ENCODE results near the gene KRTAP12-3.
"Not testable (repeated sequence)": the region's sequence is repeated elsewhere in the genome, so short reads cannot be mapped to it uniquely, and the experiment has no call there.

Gene KRTAP12-3

DNA sequence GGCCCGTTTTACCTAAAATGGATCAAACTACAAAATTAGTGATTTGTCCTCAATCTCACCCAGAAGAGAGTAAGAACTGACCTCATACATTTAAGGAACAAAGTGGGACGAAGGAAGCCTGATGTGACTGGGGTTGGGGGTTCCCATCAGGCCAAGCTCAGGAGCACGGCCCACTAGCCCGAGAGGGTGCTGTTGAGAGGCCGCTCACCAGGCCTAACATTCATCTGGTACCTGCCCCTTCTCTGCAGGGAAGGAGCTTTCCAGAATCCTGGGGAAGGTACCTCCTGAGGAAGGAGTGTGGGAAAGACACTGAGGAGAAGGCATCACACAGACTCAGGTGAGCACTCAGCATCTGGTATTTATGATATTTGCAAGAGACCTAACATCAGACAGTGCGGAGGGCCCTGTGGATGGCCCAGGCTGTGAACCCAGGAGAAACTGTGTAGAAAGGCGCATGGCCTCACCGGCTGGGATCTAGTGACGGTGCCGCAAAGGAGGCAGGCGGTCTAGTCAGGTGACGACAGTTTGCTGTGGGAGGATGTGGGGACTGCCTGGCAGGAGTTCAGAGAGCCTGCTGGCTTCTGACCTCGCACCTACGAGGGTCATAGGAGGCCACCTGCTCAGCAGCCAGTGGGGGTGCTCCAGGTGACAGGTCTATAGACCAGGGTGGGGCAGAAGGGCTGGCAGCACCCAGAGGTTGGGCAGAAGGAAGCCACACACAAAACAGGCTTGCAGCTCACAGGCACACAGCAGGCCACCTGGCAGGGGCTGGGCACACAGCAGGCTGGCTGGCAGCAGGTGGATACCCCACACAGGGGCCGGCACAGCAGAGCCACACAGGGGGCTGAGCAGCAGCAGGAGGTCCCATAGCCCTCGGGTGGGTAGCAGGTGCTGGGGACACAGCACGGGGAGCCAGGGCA lies 3.8 kb upstream of the KRTAP12-3 start:
- DNase-seq = peak; percentile 22

GRCh38 chr21:44654576-44655175 lies 3.1 kb upstream of the KRTAP12-3 start, which contains the start of gene KRTAP12-4:
TSS of gene KRTAP12-4 (minus strand) at chr21:44654659. CDS start at chr21:44654614, 45 bp downstream.
- no peak for DNase-seq

- no peak for DNase-seq
Measured at GRCh38 chr21:44656868-44657267, 864 bp upstream of the KRTAP12-3 start.

- no peak for DNase-seq
Measured at GRCh38 chr21:44658541-44658910, 794 bp downstream of the KRTAP12-3 start.

DNA sequence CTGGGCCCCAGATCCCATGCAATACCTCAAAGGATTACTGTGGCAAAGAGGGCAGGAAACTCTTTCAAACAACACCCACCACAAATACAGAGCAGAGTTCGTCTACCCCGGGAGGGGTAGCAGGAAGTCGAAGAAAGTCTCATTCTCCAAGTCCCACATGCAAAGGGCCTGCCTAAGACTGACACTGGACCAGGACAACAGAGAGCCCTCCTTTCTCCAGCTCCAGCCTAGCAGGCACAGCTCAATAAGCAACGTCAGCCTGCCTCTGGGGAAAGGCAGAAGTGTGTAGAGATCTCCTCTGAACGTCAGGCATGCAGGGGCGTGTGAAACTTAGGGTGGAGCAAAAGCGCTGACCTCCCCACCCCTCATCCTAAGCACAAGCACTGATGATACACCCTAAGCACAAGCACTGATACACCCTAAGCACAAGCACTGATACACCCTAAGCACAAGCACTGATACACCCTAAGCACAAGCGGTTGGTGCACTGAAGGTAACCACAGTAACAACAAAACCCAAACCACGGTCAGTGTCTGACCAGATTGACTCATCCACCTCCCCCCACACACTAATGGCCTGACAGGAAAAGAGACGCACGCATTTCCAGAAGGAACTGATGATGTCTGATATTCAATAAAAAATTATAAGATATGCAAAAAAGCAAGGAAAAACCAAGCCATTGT lies 1.3 kb downstream of the KRTAP12-3 start:
- no peak for DNase-seq

- not testable (repeated sequence) for DNase-seq
Measured at GRCh38 chr21:44661567-44661966, 3.8 kb downstream of the KRTAP12-3 start.

GRCh38 chr21:44664691-44665090 lies 7.0 kb downstream of the KRTAP12-3 start:
- DNase-seq = no peak

- no peak for DNase-seq
Measured at GRCh38 chr21:44666401-44667320, 8.9 kb downstream of the KRTAP12-3 start, which contains the start of gene KRTAP12-2. TSS of gene KRTAP12-2 (minus strand) at chr21:44666927. CDS start at chr21:44666886, 41 bp downstream.

DNA sequence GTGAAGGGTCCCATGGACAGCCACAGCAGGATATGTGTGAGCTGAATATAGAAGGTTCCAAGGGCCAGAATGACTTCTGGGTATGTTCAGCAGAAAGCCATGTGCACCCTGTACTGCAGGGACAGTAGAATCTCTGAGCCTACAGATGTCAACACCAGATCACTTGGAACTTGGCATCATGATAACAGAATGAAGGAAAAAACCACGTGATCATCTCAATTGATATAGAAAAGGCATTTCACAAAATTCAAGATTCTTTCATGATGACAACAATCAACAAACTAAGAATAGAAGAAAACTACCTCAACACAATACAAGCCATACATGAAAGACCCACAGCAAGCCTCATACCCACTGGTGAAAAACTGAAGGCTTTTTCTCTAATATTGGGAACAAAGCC lies 9.9 kb downstream of the KRTAP12-3 start:
- DNase-seq = no peak

DNA sequence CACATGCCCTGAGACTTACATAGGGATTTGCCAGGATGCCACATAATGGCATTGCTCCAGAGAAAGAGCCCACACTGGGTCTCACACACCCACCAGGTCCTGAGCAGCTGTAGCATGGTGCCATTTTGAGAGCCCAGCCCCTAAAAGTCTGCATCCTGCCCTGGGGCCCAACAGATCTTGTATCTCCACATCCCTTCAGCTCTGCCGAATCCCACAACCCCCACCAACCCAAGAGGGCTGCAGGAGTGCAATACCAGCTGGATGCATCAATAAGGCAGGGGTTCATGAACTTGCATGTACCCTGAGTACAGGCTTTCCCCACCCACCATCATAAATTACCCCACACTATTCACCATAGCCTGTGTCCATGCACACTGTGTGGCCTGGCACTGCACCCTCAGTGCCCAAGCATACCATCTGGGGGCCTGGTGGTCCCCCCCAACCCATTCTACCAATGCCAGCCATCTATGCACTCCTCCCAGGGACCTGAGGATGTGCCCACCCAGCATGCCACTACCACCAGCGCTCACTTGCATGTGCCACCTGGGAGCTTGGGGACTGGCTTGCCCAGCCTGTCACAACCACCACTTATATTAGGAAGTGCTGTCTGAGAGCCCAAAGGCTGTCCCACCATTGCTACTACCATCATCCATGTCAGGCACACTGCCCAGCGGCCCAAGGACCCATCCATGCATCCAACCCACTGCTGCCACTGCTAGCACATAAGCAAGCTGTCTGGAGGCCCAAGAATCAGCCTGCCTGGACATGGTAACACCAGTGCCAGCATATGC lies 13.1 kb downstream of the KRTAP12-3 start:
- DNase-seq = no peak

DNA sequence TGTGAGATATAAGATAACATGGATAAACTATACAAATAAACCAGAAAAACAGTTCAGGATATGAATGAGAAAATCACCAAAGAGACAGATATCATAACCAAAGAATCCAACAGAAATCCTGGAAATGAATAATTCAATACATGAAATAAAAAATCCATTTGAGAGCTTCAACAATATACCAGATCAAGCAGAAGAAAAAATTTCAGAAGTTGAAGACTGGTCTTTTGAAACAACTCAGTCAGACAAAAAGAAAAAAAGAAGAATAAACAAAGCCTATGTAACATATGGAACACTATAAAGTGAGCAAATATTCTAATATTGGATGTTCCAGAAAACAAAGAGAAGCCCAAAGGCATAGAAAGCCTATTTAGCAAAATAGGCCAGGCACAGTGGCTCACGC lies 14.2 kb downstream of the KRTAP12-3 start:
- no peak for DNase-seq

DNA sequence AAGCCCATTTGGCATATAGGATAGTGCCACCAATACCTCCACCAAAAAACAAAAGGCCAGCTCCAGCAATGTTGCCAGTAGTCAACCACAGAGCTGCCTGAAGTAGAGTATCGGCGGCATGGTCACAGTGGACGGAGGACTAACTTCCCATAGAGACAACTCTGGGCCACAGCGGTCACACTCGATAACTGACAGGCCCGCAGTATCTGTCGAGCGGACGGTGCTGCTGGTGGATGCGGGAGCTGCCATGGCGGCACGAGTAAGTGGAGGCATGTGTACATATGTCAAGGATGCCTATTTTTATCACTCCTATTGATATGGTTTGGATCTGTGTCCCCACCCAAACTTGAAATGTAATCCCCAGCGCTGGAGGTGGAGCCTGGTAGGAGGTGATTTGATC lies 20.1 kb downstream of the KRTAP12-3 start:
- DNase-seq = no peak

DNA sequence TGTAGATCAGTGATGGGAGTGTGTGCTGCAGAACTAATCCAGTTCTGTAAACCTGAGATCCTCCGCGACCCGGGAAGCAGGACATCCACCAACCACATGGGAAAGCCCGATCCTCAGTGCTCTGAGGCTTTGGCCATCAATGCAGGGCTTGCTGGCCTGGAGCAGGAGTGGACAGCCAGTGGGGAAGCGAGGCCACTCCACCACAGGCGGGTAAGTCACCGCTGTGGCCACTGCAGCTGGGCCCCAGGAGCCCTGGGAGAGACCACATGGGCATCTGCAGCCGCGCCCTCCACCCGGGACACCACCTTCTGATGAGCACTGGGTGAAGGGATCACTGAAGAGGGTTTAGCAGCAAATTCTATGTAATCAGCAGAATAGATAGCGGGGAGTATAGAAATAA lies 23.4 kb downstream of the KRTAP12-3 start:
- no peak for DNase-seq

DNA sequence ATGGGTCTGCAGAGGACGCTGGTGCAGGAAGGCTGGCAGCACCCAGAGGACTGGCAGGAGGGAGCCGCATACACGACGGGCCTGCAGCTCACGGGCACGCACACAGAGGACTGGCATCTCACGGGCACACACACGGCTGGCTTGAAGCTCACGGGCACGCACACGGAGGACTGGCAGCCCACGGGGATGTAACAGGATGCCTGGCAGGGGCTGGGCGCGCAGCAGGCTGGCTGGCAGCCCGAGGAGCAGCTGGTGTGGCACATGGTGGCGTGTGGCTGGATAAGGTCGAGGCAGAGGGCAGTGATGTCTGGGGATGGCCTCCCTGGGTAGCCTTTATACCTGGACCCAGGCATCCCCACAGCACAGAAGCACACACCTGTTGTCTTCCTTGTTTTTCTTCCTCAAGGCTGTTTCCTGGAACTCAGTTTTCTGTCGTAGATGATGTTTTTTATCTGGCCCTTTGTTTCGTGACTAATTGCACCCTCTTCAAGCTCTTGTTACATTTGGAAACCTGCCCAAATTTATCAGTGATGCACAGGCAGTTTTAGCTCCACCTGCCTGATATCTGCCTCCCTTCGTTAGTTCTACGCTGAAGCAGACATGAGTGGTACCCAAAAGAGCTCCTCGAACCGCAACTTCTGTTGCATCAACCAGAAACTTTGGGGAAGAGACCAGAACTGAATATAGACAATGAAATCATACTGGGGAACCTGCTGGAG lies 24.3 kb downstream of the KRTAP12-3 start, which contains the start of gene KRTAP12-1:
Gene KRTAP12-1 (minus strand): TSS at position 303 of the 719 bp plus-strand sequence. CDS start 40 bp downstream, at position 263.
- no peak for DNase-seq

DNA sequence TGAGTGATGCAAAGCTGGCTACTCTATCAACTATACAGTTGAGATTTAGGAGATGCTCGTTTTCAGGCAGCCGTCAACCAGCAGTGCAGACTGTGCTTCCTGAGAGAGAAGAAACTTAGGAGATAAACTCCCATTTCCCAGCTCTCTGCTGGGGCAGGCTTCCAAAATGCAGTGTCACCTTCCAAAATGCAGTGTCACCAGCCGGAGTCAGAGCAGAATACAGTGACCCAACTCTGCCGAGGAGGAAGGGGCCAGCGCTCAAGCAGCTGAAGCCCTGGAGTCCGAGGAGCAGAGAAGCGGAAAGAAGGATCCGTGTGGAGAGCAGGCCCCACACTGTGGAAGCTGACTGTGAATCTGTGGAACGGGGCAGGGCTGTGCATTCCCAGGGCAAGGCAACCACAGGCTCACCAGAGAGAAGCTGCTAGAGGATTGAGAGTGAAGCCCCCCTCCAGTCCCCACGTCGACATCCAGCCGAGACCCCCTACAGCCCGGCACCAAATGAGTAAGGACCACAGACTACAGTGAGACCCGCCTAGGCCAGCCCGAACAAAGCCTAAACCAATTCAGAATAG lies 24.9 kb downstream of the KRTAP12-3 start:
- no peak for DNase-seq

DNA sequence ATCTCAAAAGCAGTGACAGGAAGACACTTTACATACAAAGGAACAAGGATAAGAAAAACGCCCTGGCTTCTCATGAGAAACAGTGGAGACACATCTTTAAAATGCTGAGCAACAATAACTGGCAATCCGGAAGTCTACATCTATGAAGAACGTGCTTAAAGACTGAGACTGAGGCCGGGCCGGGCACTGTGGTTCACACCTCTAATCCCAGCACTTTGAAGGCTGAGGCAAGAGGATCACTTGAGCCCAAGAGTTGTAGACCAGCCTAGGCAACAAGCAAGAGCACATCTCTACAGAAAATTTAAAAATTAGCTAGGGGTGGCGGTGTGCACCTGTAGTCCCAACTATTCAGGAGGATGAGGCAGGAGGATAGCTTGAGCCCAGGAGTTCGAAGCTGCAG lies 26.3 kb downstream of the KRTAP12-3 start:
- DNase-seq = no peak

- no peak for DNase-seq
Measured at GRCh38 chr21:44684483-44684882, 26.8 kb downstream of the KRTAP12-3 start.

GRCh38 chr21:44685050-44685449 lies 27.3 kb downstream of the KRTAP12-3 start:
- DNase-seq = not testable (repeated sequence)

DNA sequence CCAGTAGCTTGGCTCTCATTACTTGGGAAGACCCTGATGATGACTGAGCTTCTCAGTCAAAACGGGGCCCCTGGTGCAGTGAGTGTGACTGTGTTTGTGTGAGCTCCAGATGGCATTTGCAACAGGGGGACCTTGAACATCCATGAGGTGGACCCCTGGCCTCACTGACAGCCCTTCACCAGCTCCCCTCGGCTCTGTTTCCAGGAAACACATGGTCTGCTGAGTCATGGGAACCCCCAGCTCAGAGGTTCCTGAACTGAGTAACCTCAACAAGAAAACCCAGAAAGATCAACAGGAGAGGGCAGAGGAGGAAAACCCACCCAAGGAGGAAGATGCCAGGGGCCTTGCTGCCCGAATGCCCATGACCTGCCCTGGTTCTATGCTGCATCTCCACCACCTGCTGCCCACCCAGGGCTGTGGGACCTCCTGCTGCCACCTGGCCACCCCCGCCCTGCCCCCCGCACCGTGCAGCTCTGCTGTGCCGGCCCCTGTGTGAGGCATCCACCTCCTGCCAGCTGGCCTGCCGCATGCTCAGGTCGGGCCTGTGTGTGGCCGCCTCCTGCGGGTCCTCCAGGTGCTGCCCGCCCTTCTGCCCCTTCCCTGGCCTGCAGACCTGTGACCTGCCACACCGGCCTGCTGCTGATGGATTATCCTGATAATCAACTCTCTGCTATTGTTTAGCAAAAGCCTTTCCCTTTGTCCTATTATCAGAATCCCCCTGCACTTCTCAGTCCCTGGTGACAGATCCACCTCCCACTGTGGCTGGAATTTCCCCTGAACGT lies 28.5 kb downstream of the KRTAP12-3 start:
- DNase-seq = no peak
